ENCODE data around the gene DIDO1. TPM values are rescaled to one million over a fixed set of nuclear protein-coding genes. Genes with fewer than 3 reads are reported as not detected.

Gene DIDO1
- total RNA-seq, 1 donor from 2014 or later = 71.2 TPM

DNA sequence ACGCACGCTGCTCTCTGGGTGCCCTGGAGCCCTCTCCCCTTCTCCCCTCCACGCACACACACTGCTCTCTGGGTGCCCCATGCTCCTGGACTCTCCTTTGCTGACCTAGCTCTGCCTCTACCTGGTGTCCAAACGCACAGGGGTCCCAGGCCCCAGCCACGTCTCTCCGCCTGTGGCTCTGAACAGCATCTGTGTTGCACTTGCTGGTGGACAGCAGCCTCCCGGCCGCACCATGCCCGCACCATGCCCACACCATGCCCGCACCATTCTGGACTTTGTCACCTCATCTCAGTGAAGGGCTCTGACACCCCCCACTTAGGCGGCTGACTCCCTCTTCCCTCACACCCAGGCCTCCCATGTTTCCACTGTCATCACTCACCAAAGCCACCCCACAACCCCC lies 86.5 kb downstream of the DIDO1 start:
- TF ChIP-seq, protein P1, sequence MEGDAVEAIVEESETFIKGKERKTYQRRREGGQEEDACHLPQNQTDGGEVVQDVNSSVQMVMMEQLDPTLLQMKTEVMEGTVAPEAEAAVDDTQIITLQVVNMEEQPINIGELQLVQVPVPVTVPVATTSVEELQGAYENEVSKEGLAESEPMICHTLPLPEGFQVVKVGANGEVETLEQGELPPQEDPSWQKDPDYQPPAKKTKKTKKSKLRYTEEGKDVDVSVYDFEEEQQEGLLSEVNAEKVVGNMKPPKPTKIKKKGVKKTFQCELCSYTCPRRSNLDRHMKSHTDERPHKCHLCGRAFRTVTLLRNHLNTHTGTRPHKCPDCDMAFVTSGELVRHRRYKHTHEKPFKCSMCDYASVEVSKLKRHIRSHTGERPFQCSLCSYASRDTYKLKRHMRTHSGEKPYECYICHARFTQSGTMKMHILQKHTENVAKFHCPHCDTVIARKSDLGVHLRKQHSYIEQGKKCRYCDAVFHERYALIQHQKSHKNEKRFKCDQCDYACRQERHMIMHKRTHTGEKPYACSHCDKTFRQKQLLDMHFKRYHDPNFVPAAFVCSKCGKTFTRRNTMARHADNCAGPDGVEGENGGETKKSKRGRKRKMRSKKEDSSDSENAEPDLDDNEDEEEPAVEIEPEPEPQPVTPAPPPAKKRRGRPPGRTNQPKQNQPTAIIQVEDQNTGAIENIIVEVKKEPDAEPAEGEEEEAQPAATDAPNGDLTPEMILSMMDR (IDR thresholded peaks at IDR 0.05; ENCODE audit: unreplicated experiment) = no peak
- Mint-ChIP-seq H3K27me3 (no peaks in the 10 kb centered on the region), H3K4me3 (ENCODE audit: low read depth) (no peak overlapping the region), H3K36me3 (ENCODE audit: insufficient read depth) (peaks cover 5% of the 10 kb centered on the region), H3K9me3 (ENCODE audit: low read depth) (no peaks in the 10 kb centered on the region), H3K4me1 (ENCODE audit: low read depth) (peaks cover 5% of the 10 kb centered on the region), H3K27ac (no peak overlapping the region)
- no peak for DNase-seq (ENCODE audit: low spot score, unreplicated experiment)

GRCh38 chr20:62839261-62839660 lies 87.0 kb downstream of the DIDO1 start:
- no peaks in the 10 kb centered on the region for H3K9me3 Mint-ChIP-seq (ENCODE audit: low read depth)
- peaks cover 5% of the 10 kb centered on the region for H3K4me1 Mint-ChIP-seq (ENCODE audit: low read depth)
- no peak overlapping the region for H3K4me3 Mint-ChIP-seq (ENCODE audit: low read depth)

GRCh38 chr20:62838128-62838891 lies 88.0 kb downstream of the DIDO1 start:
- peaks cover 5% of the 10 kb centered on the region for H3K36me3 Mint-ChIP-seq (ENCODE audit: insufficient read depth)
- no peaks in the 10 kb centered on the region for H3K27me3 Mint-ChIP-seq

More at GRCh38 chr20:62839261-62839660, 87.0 kb downstream of the DIDO1 start:
- peaks cover 5% of the 10 kb centered on the region for H3K36me3 Mint-ChIP-seq (ENCODE audit: insufficient read depth)
- no peaks in the 10 kb centered on the region for H3K27me3 Mint-ChIP-seq
- TF ChIP-seq, protein P1 (IDR thresholded peaks at IDR 0.05; ENCODE audit: unreplicated experiment) = no peak
- H3K27ac Mint-ChIP-seq = no peak overlapping the region
- no peak for DNase-seq (ENCODE audit: low spot score, unreplicated experiment)

GRCh38 chr20:62837790-62838127 lies 88.5 kb downstream of the DIDO1 start:
- no peaks in the 10 kb centered on the region for H3K9me3 Mint-ChIP-seq (ENCODE audit: low read depth)
- H3K36me3 Mint-ChIP-seq (ENCODE audit: insufficient read depth) = peaks cover 6% of the 10 kb centered on the region
- DNase-seq (ENCODE audit: low spot score, unreplicated experiment) = no peak
- TF ChIP-seq, protein P1 (IDR thresholded peaks at IDR 0.05; ENCODE audit: unreplicated experiment) = no peak
- no peaks in the 10 kb centered on the region for H3K27me3 Mint-ChIP-seq
- H3K4me1 Mint-ChIP-seq (ENCODE audit: low read depth) = peaks cover 7% of the 10 kb centered on the region
- no peak overlapping the region for H3K4me3 Mint-ChIP-seq (ENCODE audit: low read depth)
- no peak overlapping the region for H3K27ac Mint-ChIP-seq

More at GRCh38 chr20:62838128-62838891, 88.0 kb downstream of the DIDO1 start:
- no peak overlapping the region for H3K4me3 Mint-ChIP-seq (ENCODE audit: low read depth)
- H3K4me1 Mint-ChIP-seq (ENCODE audit: low read depth) = peaks cover 5% of the 10 kb centered on the region
- H3K27ac Mint-ChIP-seq = no peak overlapping the region
- no peaks in the 10 kb centered on the region for H3K9me3 Mint-ChIP-seq (ENCODE audit: low read depth)
- TF ChIP-seq, protein P1 (IDR thresholded peaks at IDR 0.05; ENCODE audit: unreplicated experiment) = no peak
- DNase-seq (ENCODE audit: low spot score, unreplicated experiment) = no peak

DNA sequence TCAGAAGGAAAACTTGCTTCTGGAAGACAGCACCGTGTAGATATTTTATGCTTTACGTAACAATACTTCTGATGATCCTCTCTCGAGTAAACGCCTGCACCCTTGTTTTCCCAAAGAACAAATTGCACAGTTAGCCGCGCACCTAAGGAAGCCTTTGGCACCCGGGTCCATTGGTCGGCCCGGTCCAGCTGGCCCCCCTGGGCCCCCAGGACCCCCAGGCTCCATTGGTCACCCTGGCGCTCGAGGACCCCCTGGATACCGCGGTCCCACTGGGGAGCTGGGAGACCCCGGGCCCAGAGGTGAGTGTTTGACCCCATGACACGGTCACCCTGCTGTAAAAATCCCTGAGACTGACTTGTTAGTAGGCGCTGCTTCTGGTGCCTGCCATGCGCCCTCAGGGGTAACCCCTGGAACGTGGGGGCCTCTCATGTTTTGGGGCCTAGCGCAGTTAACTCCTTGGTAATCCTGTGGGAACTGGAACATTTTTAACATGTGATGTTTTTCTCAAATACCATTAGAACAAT lies 89.3 kb downstream of the DIDO1 start:
- no peaks in the 10 kb centered on the region for H3K9me3 Mint-ChIP-seq (ENCODE audit: low read depth)
- no peak overlapping the region for H3K4me3 Mint-ChIP-seq (ENCODE audit: low read depth)
- H3K36me3 Mint-ChIP-seq (ENCODE audit: insufficient read depth) = peaks cover 6% of the 10 kb centered on the region
- no peak overlapping the region for H3K27ac Mint-ChIP-seq
- TF ChIP-seq, protein P1 (IDR thresholded peaks at IDR 0.05; ENCODE audit: unreplicated experiment) = no peak
- no peak for DNase-seq (ENCODE audit: low spot score, unreplicated experiment)
- H3K27me3 Mint-ChIP-seq = no peaks in the 10 kb centered on the region
- peaks cover 10% of the 10 kb centered on the region for H3K4me1 Mint-ChIP-seq (ENCODE audit: low read depth)

Data from progenitor cell of endocrine pancreas (in vitro differentiated cells).